HEK293T (cell line): ENCODE measurements around the gene PRCD.

ENCODE experiments used
- CTCF ChIA-PET: fragments of 350-600 bp; formaldehyde crosslinking; extraction: SDS; loops from one replicate; lab custom pipeline; 2021; ENCODE audit warnings: antibody characterized with exemption, inconsistent platforms; lab: Yijun Ruan, JAX
- POLR2A ChIA-PET: fragments of 350-600 bp; formaldehyde crosslinking; extraction: SDS; loops from one replicate; lab custom pipeline; 2020; ENCODE audit warnings: antibody characterized with exemption, inconsistent platforms; lab: Yijun Ruan, JAX
- DNase-seq: peaks from one replicate; pipeline ENCODE4 v3.0.0; 2012; ENCODE audit warnings: mixed read lengths; ENCODE audit errors: extremely low spot score
- ARNT ChIP-seq: fragments of 450-650 bp; IDR thresholded peaks from 2 replicates; pipeline ENCODE4 v1.6.1; 2017; ENCODE audit warnings: mild to moderate bottlenecking
- BHLHE40 ChIP-seq: fragments of 450-650 bp; IDR thresholded peaks from 2 replicates; pipeline ENCODE4 v1.6.1; 2016; ENCODE audit warnings: mild to moderate bottlenecking, moderate library complexity, borderline replicate concordance
- CTBP1 ChIP-seq: fragments of 450-650 bp; IDR thresholded peaks from 2 replicates; pipeline ENCODE4 v1.6.1; 2016; ENCODE audit warnings: borderline replicate concordance
- ELF4 ChIP-seq: fragments of 450-650 bp; IDR thresholded peaks from 2 replicates; pipeline ENCODE4 v1.6.1; 2017; ENCODE audit warnings: antibody characterized with exemption
- FOXA1 ChIP-seq: fragments of 450-650 bp; IDR thresholded peaks from 2 replicates; pipeline ENCODE4 v1.6.1; 2016; ENCODE audit warnings: mild to moderate bottlenecking
- FOXK2 ChIP-seq: fragments of 450-650 bp; IDR thresholded peaks from 2 replicates; pipeline ENCODE4 v1.6.1; 2016; ENCODE audit warnings: mild to moderate bottlenecking
- FOXM1 ChIP-seq: fragments of 450-650 bp; IDR thresholded peaks from 2 replicates; pipeline ENCODE4 v1.6.1; 2017; ENCODE audit warnings: mild to moderate bottlenecking, borderline replicate concordance
- HDGF ChIP-seq: fragments of 450-650 bp; IDR thresholded peaks from 2 replicates; pipeline ENCODE4 v1.6.1; 2017; ENCODE audit warnings: antibody characterized with exemption, borderline replicate concordance
- L3MBTL2 ChIP-seq: fragments of 450-650 bp; conservative IDR thresholded peaks from 2 replicates; pipeline ENCODE4 v1.6.1; 2016; ENCODE audit warnings: mild to moderate bottlenecking
- LEF1 ChIP-seq: fragments of 450-650 bp; IDR thresholded peaks from 2 replicates; pipeline ENCODE4 v1.6.1; 2017; ENCODE audit warnings: mild to moderate bottlenecking, borderline replicate concordance
- NFRKB ChIP-seq: fragments of 450-650 bp; IDR thresholded peaks from 2 replicates; pipeline ENCODE4 v1.6.1; 2016; ENCODE audit warnings: mild to moderate bottlenecking, moderate library complexity
- SP1 ChIP-seq: fragments of 450-650 bp; IDR thresholded peaks from 2 replicates; pipeline ENCODE4 v1.6.1; 2017
- SUZ12 ChIP-seq: fragments of 450-650 bp; IDR thresholded peaks from 2 replicates; pipeline ENCODE4 v1.6.1; 2016; ENCODE audit warnings: mild to moderate bottlenecking
- TARDBP ChIP-seq: fragments of 450-650 bp; IDR thresholded peaks from 2 replicates; pipeline ENCODE4 v1.6.1; 2016
- ZNF384 ChIP-seq: fragments of 450-650 bp; IDR thresholded peaks from 2 replicates; pipeline ENCODE4 v1.6.1; 2016
- TF ChIP-seq, protein P1 (sequence below): fragments of 450-650 bp; IDR thresholded peaks from 2 replicates; pipeline ENCODE4 v1.6.1; 2016

PRCD gene

DNA sequence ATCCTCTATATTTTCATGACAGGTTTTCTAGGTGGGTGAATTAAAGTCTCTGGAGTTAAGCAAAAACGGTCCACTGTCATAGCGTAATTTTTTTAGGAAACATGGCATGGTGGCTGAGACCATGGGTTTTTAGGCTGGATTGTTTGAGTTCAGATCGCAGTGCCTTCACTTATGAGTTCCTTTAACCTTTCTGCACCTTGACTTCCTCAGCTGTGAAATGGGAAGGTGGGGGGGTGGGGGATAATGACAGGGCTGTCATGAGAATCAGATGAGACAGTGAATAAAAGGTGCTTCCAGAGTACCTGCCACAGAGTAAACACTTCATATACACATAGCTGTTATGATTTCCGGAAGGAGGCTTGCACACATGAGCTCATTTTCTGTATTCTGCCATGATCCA, 11.8 kb downstream of the PRCD start:
- TF ChIP-seq SUZ12: no peak
- TF ChIP-seq ARNT: no peak
- TF ChIP-seq SP1: no peak
- no peak for TF ChIP-seq LEF1
- no peak for TF ChIP-seq CTBP1
- TF ChIP-seq FOXM1: no peak
- TF ChIP-seq HDGF: no peak
- TF ChIP-seq FOXA1: no peak
- no peak for TF ChIP-seq TARDBP
- no peak for TF ChIP-seq ZNF384
- no peak for TF ChIP-seq L3MBTL2
- no peak for TF ChIP-seq NFRKB
- no peak for TF ChIP-seq ELF4
- no peak for TF ChIP-seq FOXK2
- TF ChIP-seq BHLHE40: no peak
- TF ChIP-seq, protein P1, sequence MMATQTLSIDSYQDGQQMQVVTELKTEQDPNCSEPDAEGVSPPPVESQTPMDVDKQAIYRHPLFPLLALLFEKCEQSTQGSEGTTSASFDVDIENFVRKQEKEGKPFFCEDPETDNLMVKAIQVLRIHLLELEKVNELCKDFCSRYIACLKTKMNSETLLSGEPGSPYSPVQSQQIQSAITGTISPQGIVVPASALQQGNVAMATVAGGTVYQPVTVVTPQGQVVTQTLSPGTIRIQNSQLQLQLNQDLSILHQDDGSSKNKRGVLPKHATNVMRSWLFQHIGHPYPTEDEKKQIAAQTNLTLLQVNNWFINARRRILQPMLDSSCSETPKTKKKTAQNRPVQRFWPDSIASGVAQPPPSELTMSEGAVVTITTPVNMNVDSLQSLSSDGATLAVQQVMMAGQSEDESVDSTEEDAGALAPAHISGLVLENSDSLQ: no peak
- ChIA-PET CTCF (interaction anchor here (0.5 to 1.9 kb wide), 5 partner anchors 23 to 130 kb away, joined by 3 to 6 read pairs (median 3); no protein-coding TSS in a partner anchor), POLR2A (interaction anchor here (1.8 to 4.5 kb wide), 3 partner anchors 12 to 120 kb away, joined by 8 to 19 read pairs (median 12); partner anchors contain the start of gene PRCD)

DNA sequence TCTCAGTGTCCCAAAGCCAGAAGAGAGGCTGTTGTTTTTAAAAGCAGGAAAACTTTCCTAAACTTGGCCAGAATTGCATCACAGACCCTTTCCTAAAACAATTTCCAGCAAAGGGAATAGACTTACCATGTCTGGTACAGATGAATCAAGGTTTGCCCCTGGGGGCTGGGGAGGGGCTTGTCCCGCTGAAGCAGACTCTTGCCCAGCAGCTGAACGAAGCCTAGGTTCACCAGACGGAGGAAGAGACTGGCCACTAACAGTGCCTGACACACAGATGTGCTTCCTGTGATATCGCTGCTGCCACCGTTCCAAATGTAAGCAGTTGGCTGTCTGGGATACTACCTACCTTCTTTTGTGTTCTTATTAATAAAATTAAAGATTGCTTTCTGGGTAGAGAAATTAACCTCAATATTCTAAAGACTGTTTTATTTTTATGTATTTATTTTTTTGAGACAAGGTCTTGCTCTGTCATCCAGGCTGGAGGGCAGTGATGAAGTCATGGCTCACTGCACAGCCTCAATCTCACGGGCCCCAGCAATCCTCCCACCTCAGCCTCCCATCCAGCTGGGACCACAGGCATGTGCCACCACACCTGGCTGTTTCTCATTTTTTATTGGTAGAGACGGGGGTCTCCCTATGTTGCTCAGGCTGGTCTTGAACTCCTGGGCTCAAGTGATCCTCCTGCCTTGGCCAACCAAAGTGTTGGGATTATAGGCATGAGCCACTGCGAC, 13.5 kb downstream of the PRCD start:
- TF ChIP-seq FOXA1: no peak
- no peak for TF ChIP-seq FOXM1
- TF ChIP-seq CTBP1: no peak
- TF ChIP-seq NFRKB: no peak
- TF ChIP-seq HDGF: no peak
- TF ChIP-seq ARNT: no peak
- TF ChIP-seq L3MBTL2: no peak
- no peak for TF ChIP-seq BHLHE40
- TF ChIP-seq SUZ12: no peak
- TF ChIP-seq LEF1: no peak
- no peak for TF ChIP-seq FOXK2
- no peak for TF ChIP-seq SP1
- TF ChIP-seq, protein P1: no peak
- TF ChIP-seq ELF4: no peak
- TF ChIP-seq TARDBP: no peak
- TF ChIP-seq ZNF384: no peak
- POLR2A ChIA-PET: interaction anchor here (1.2 to 4.5 kb wide), 3 partner anchors 8 to 118 kb away, joined by 3 to 19 read pairs (median 4); no protein-coding TSS in a partner anchor
- no peak for DNase-seq
- CTCF ChIA-PET: interaction anchor here (0.9 kb wide), 1 partner anchor 13 kb away, joined by 3 read pairs; the partner anchor contains the start of gene PRCD

More for the DNA sequence above, 11.8 kb downstream of the PRCD start:
- no peak for DNase-seq

DNA sequence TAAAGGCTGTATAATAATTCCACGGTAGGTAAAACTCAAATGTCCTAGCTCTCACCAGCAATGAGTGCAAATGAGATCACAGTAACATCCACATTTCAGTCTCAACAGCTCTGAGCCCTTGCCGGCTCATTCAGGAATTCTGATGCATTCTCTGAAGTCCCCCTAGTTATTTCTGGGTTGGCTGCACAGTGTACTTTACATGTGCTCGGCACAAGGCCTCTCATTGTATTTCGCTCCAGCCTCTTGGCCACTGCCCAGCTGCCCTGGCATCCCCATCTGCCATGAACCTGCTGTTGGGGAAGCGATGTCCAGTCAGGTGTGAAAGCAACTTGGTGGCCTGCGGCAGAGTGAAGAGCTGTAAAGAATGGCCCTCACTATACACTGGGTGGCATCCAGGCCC, 14.3 kb downstream of the PRCD start:
- POLR2A ChIA-PET: interaction anchor here (1.2 to 1.3 kb wide), 3 partner anchors 8 to 117 kb away, joined by 3 to 4 read pairs (median 4); no protein-coding TSS in a partner anchor
- no peak for DNase-seq
- TF ChIP-seq, protein P1: no peak
- TF ChIP-seq CTBP1: no peak
- TF ChIP-seq ELF4: no peak
- TF ChIP-seq ZNF384: no peak
- TF ChIP-seq FOXK2: no peak
- TF ChIP-seq L3MBTL2: no peak
- TF ChIP-seq SP1: no peak
- no peak for TF ChIP-seq NFRKB
- TF ChIP-seq LEF1: no peak
- no peak for TF ChIP-seq TARDBP
- TF ChIP-seq FOXM1: no peak
- TF ChIP-seq BHLHE40: no peak
- TF ChIP-seq HDGF: no peak
- no peak for TF ChIP-seq ARNT
- TF ChIP-seq SUZ12: no peak
- TF ChIP-seq FOXA1: no peak
- CTCF ChIA-PET: no interaction called here

GRCh38 chr17:76556765-76557367, 17.0 kb downstream of the PRCD start:
- ChIA-PET CTCF (interaction anchor here (0.6 to 2.6 kb wide), 13 partner anchors 10 to 1280 kb away, joined by 3 to 11 read pairs (median 5); partner anchors contain the start of gene ST6GALNAC2), POLR2A (interaction anchor here (0.7 to 4.1 kb wide), 54 partner anchors 7 to 203 kb away, joined by 3 to 36 read pairs (median 5); partner anchors contain the start of genes MXRA7, PRCD, PRPSAP1 and SPHK1)
- DNase-seq: no peak
- TF ChIP-seq, protein P1: no peak
- TF ChIP-seq TARDBP: no peak
- no peak for TF ChIP-seq LEF1
- no peak for TF ChIP-seq FOXK2
- no peak for TF ChIP-seq ZNF384
- no peak for TF ChIP-seq HDGF
- TF ChIP-seq ELF4: no peak
- no peak for TF ChIP-seq L3MBTL2
- TF ChIP-seq FOXM1: no peak
- TF ChIP-seq ARNT: no peak
- no peak for TF ChIP-seq FOXA1
- no peak for TF ChIP-seq SUZ12
- no peak for TF ChIP-seq CTBP1
- no peak for TF ChIP-seq NFRKB
- no peak for TF ChIP-seq SP1
- TF ChIP-seq BHLHE40: no peak
